Measurements from ENCODE around the gene SPRR1B.

Gene SPRR1B, protein sequence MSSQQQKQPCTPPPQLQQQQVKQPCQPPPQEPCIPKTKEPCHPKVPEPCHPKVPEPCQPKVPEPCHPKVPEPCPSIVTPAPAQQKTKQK

GRCh38 chr1:153030895-153031294 lies at the start of gene SPRR1B:
Gene SPRR1B (plus strand): TSS chr1:153031203. CDS start chr1:153032346, 1,143 bp downstream.
- TF ChIP-seq, protein P1, sequence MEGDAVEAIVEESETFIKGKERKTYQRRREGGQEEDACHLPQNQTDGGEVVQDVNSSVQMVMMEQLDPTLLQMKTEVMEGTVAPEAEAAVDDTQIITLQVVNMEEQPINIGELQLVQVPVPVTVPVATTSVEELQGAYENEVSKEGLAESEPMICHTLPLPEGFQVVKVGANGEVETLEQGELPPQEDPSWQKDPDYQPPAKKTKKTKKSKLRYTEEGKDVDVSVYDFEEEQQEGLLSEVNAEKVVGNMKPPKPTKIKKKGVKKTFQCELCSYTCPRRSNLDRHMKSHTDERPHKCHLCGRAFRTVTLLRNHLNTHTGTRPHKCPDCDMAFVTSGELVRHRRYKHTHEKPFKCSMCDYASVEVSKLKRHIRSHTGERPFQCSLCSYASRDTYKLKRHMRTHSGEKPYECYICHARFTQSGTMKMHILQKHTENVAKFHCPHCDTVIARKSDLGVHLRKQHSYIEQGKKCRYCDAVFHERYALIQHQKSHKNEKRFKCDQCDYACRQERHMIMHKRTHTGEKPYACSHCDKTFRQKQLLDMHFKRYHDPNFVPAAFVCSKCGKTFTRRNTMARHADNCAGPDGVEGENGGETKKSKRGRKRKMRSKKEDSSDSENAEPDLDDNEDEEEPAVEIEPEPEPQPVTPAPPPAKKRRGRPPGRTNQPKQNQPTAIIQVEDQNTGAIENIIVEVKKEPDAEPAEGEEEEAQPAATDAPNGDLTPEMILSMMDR (IDR thresholded peaks at IDR 0.05; ENCODE audit: extremely low read depth, insufficient read depth, missing control alignments), result no peak
- in situ Hi-C loops (cut with MboI; ENCODE audit: low pct_unique_long_range_greater_than_20kb, low sequenced_read_pairs, unreplicated experiment), result no loop called here
- DNase-seq (ENCODE audit: low spot score), result no peak

GRCh38 chr1:152982076-152982475 lies 48.9 kb upstream of the SPRR1B start:
- DNase-seq (ENCODE audit: low spot score), result no peak
- TF ChIP-seq, protein P1 (IDR thresholded peaks at IDR 0.05; ENCODE audit: extremely low read depth, insufficient read depth, missing control alignments), result no peak
- in situ Hi-C loops (cut with MboI; ENCODE audit: low pct_unique_long_range_greater_than_20kb, low sequenced_read_pairs, unreplicated experiment), result no loop called here

DNA sequence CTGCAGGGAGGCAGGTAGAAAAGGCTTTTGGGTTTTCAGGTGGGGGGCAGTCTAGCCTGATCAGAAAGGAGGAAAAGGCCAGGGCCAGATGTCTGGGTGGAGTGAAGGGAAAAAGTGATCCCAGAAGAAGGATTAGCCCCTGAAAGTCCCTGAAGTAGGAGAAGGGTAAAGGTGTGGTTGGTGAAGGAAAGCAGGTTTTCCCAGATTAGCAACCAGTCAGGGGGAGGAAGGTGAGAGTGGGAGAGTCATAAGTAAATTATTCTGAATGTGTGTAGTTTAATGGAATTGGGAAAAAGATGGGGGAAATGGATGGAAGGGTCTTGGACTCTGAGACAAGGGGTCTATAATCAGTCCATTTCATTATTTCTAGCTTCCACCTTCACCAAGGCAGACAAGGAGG lies 47.8 kb upstream of the SPRR1B start:
- TF ChIP-seq, protein P1 (IDR thresholded peaks at IDR 0.05; ENCODE audit: extremely low read depth, insufficient read depth, missing control alignments), result no peak
- DNase-seq (ENCODE audit: low spot score), result no peak
- in situ Hi-C loops (cut with MboI; ENCODE audit: low pct_unique_long_range_greater_than_20kb, low sequenced_read_pairs, unreplicated experiment), result no loop called here

DNA sequence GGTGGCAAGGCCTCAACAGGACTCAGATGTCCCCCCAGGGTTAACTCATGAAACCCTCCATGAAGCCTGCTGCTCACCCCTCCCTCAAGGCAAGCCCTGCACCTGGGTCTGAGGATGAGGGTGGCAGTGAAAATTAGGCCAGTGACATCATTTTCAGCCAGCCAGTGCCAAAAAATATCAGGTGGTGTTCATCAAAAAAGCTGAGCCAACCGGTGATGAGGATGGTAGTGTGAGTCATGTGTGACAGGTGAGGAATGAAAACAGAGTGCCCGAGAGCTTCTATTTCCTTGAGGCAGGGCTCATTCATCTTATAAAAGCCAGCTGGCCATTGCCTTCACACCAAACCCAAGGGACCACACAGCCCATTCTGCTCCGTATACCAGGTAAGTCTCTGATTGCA lies 47.3 kb upstream of the SPRR1B start, which contains the start of gene SPRR1A:
Gene SPRR1A, plus strand, starts transcription at position 339 of the 400 bp plus-strand sequence. CDS start 1,150 bp downstream, outside the sequence.
- in situ Hi-C loops (cut with MboI; ENCODE audit: low pct_unique_long_range_greater_than_20kb, low sequenced_read_pairs, unreplicated experiment), result no loop called here
- DNase-seq (ENCODE audit: low spot score), result no peak
- TF ChIP-seq, protein P1 (IDR thresholded peaks at IDR 0.05; ENCODE audit: extremely low read depth, insufficient read depth, missing control alignments), result no peak

DNA sequence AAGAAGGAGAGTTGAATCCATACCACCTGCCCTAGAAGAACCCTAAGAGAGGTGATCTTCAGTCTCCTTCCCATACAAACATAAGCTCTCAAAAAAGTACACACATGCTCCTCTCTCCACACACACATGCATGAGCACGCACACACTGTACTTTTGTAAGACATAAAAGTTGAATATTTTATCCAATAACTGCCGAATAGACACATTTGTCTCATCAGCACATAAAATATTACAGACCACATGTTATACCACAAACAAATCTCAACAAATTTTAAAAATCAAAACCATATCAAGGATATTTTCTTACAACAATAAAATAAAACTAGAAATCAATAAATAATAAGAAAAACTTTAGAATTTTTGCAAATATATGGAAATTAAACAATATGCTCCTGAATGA lies 44.4 kb upstream of the SPRR1B start:
- DNase-seq (ENCODE audit: low spot score), result no peak
- in situ Hi-C loops (cut with MboI; ENCODE audit: low pct_unique_long_range_greater_than_20kb, low sequenced_read_pairs, unreplicated experiment), result no loop called here
- TF ChIP-seq, protein P1 (IDR thresholded peaks at IDR 0.05; ENCODE audit: extremely low read depth, insufficient read depth, missing control alignments), result no peak

DNA sequence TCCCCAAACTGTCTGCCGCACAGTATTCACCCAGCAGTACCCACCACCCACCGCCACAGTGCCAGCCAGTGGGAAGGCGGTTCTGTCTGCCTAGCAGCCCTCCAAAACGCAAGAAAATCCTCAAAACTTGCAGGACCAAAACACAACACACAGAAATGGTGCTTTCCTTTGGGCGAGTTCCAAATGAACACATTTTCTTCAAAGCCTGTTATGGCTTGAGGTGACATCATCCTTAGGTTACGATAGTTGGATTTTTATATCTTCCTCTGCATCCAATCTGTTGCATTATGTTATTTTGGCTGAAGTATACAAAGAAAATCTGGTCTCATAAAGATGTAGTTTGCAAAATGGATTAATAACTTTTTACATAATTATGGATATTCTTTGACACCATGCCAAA lies 37.8 kb upstream of the SPRR1B start:
- in situ Hi-C loops (cut with MboI; ENCODE audit: low pct_unique_long_range_greater_than_20kb, low sequenced_read_pairs, unreplicated experiment), result no loop called here
- TF ChIP-seq, protein P1 (IDR thresholded peaks at IDR 0.05; ENCODE audit: extremely low read depth, insufficient read depth, missing control alignments), result no peak
- no peak for DNase-seq (ENCODE audit: low spot score)

Measured in GM13977 (cell line).